Measurements from ENCODE around the gene OPCML.

Gene OPCML

GRCh38 chr11:132367293-132367692 is 1165.0 kb downstream of the OPCML start:
- DNase-seq: no peak

- DNase-seq: no peak
Observed at GRCh38 chr11:132365650-132366049, 1166.7 kb downstream of the OPCML start.
